Measurements from ENCODE around the gene HHIPL2.

The HHIPL2 gene

DNA sequence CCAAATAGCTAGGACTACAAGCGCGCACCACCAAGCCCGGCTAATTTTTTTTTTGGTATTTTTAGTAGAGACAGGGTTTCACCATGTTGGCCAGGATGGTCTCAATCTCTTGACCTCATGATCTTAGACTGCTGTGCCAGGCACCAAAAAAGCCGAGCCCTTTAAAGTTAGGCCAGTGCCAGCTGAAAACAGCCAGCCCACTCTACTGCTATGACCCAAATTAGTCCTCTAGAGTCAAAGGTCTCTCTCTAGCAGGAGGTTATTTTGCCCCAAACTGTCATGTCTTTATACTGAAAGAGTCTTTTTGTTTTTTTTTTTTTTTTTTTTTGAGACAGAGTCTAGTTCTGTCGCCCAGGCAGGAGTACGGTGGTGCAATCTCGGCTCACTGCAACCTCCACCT is 9.7 kb upstream of the HHIPL2 start:
- TF ChIP-seq, protein P1, sequence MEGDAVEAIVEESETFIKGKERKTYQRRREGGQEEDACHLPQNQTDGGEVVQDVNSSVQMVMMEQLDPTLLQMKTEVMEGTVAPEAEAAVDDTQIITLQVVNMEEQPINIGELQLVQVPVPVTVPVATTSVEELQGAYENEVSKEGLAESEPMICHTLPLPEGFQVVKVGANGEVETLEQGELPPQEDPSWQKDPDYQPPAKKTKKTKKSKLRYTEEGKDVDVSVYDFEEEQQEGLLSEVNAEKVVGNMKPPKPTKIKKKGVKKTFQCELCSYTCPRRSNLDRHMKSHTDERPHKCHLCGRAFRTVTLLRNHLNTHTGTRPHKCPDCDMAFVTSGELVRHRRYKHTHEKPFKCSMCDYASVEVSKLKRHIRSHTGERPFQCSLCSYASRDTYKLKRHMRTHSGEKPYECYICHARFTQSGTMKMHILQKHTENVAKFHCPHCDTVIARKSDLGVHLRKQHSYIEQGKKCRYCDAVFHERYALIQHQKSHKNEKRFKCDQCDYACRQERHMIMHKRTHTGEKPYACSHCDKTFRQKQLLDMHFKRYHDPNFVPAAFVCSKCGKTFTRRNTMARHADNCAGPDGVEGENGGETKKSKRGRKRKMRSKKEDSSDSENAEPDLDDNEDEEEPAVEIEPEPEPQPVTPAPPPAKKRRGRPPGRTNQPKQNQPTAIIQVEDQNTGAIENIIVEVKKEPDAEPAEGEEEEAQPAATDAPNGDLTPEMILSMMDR (IDR thresholded peaks at IDR 0.05; ENCODE audit: control insufficient read depth, insufficient read depth, low read depth, low read length, missing control alignments) = no peak
- no peak overlapping the region for H3K4me3 ChIP-seq (ENCODE audit: control insufficient read depth, low read depth, low read length)
- no peak for DNase-seq (ENCODE audit: low read depth)

DNA sequence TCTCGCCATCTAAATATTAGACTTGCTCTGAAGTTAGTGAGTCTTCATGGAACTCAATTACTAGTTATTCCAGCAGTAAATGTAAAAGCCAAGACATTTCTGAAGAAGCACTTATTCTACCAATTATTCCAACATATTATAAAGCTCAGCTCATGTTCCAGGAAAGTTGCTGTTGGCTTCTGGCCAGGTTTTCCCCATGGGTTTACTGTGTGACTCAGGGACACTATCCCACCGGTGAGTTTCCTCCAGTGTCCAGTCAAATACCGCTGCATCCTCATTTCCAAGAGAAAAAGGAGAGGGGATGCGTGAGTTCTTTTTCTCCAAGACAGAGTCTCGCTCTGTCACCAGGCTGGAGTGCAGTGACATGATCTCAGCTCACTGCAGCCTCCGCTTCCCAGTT is 9.2 kb upstream of the HHIPL2 start:
- no peak overlapping the region for H3K4me3 ChIP-seq (ENCODE audit: control insufficient read depth, low read depth, low read length)
- TF ChIP-seq, protein P1 (IDR thresholded peaks at IDR 0.05; ENCODE audit: control insufficient read depth, insufficient read depth, low read depth, low read length, missing control alignments) = no peak
- DNase-seq (ENCODE audit: low read depth) = no peak

DNA sequence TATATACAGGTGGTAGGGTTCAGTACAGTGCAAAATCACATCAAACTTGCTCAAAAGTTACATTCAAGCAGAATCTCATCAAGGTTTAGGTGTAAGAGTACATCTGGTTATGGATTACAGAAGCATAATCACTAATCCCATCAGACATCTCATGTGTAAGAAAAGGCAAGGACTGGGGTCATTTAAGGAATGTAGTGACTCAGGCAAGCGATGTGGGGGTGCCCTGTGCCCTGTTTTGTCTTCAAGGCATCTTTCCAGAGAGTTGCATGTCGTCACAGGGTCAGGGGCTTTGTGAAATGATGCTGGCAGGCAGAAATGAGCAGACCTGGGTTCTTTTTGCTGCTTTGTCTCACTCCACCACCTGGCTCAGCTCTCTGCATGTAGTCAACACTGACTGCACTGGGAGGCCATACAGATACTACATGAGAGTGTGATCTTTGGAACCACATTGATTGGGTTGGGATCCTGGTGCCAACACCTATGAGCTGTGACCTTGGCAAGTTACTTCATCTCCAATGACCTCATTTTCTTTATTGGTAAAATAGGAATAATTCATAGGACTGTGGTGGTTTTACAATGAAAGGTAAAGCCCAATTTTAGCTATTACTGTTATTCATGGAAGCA is 8.2 kb upstream of the HHIPL2 start:
- no peak overlapping the region for H3K4me3 ChIP-seq (ENCODE audit: control insufficient read depth, low read depth, low read length)
- no peak for DNase-seq (ENCODE audit: low read depth)
- TF ChIP-seq, protein P1 (IDR thresholded peaks at IDR 0.05; ENCODE audit: control insufficient read depth, insufficient read depth, low read depth, low read length, missing control alignments) = no peak

DNA sequence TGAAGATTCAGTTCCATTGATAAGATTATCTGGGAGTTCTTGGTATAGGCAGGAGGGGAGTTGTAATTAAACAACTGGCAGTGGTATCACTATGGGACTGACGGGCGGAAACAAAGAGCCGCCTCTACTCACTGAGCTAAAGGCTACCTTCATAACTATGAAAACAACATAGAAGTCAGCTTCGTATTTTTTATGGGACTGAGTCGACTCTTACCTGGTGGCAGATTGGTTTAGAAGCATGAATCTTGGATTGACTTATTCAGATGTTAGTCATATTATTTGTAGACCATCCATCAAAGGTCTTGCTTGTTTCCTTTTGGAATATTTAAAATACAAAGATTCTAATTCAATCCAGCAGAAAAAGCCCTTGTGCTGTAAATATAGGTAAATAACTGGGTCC is 6.3 kb upstream of the HHIPL2 start:
- H3K4me3 ChIP-seq (ENCODE audit: control insufficient read depth, low read depth, low read length) = no peak overlapping the region
- TF ChIP-seq, protein P1 (IDR thresholded peaks at IDR 0.05; ENCODE audit: control insufficient read depth, insufficient read depth, low read depth, low read length, missing control alignments) = no peak
- DNase-seq (ENCODE audit: low read depth) = no peak

DNA sequence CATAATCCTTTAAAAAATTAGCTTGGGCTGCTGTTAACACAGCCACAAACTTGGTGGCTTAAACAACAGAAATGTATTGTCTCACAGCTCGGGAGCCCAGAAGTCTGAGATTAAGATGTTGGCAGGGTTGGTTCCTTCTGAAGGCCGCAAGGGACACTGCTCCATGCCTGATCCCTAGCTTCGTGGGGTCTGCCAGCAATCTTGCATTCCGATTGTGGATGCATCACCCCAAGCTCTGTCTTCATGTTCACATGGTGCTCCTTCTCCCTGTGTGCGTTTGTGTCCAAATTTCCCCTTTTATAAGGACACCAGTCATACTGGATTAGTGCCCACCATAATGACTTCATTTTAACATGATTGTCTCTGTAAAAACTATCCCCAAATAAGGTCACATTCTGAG is 5.0 kb upstream of the HHIPL2 start:
- DNase-seq (ENCODE audit: low read depth) = no peak
- no peak overlapping the region for H3K4me3 ChIP-seq (ENCODE audit: control insufficient read depth, low read depth, low read length)
- TF ChIP-seq, protein P1 (IDR thresholded peaks at IDR 0.05; ENCODE audit: control insufficient read depth, insufficient read depth, low read depth, low read length, missing control alignments) = no peak

DNA sequence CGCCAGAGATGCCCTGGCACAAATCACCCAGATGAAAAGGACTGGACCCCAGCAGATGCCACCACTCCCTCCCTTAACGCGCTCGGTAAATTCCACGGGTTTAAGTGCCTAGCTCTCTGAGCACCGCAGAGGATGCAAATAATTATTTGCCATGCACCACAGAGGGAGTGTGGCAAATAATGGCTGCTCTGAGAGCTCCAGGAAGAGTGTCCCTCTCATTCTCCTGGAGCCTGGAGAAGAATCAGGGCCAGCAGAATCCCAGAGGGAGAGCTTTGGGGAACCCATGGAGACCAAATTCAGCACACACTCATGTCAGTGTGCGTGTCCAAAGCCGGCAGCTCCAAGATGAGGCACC is 667 bp downstream of the HHIPL2 start:
- TF ChIP-seq, protein P1 (IDR thresholded peaks at IDR 0.05; ENCODE audit: control insufficient read depth, insufficient read depth, low read depth, low read length, missing control alignments) = no peak
- peak overlapping the region; percentile 23 for H3K4me3 ChIP-seq (ENCODE audit: control insufficient read depth, low read depth, low read length)
- no peak for DNase-seq (ENCODE audit: low read depth)

Measured in AG09309 (cell line).